Brain microvascular endothelial cell (primary cell): ENCODE measurements around the gene PHF21A.

Experiments
- DNase-seq: peaks from one replicate; pipeline ENCODE4 v3.0.0-alpha.2; 2020
- H3K27ac ChIP-seq: fragments of 250-450 bp; sonication (Bioruptor Pico); 2 replicates; pipeline ENCODE4 v1.5.1; 2020; ENCODE audit warnings: mild to moderate bottlenecking, moderate library complexity
- H3K27me3 ChIP-seq: fragments of 250-450 bp; sonication (Bioruptor Pico); replicated peaks from 2 replicates; pipeline ENCODE4 v1.5.1; 2020; ENCODE audit warnings: mild to moderate bottlenecking
- H3K36me3 ChIP-seq: fragments of 250-450 bp; sonication (Bioruptor Pico); replicated peaks from 2 replicates; pipeline ENCODE4 v1.5.1; 2020; ENCODE audit warnings: mild to moderate bottlenecking
- H3K4me3 ChIP-seq: 2 replicates; pipeline ENCODE4 v1.5.1; 2011; ENCODE audit warnings: low read depth, mild to moderate bottlenecking, control low read depth, low read length, moderate library complexity
- CTCF ChIP-seq: IDR thresholded peaks from 2 replicates; pipeline ENCODE4 v1.5.1; 2011; ENCODE audit warnings: low read depth, mild to moderate bottlenecking, moderate library complexity, low read length, control low read depth, inconsistent platforms; ENCODE audit errors: missing control alignments
- in situ Hi-C: cut with HindIII; loops from 2 replicates; pipeline ENCODE4 v1.10.0; 2017; ENCODE audit warnings: low sequenced_read_pairs, low pct_ligation_motif_present

Gene PHF21A

GRCh38 chr11:45924927-45925326 is 196.3 kb downstream of the PHF21A start:
- DNase-seq, result no peak
- Histone ChIP-seq H3K27me3 (peaks cover 32% of the 10 kb centered on the region), H3K36me3 (no peaks in the 10 kb centered on the region), H3K27ac (no peak overlapping the region), H3K4me3 (no peak overlapping the region)
- TF ChIP-seq CTCF, result no peak
- in situ Hi-C loops, result no loop called here

- no peak overlapping the region for H3K27ac ChIP-seq
These were observed 197.0 kb downstream of the PHF21A start for GRCh38 chr11:45924036-45924915.

GRCh38 chr11:45922425-45923082 is 198.7 kb downstream of the PHF21A start, which contains the start of gene LARGE2:
LARGE2 (plus strand) TSS chr11:45922656; CDS start chr11:45922883, 227 bp downstream.
- Histone ChIP-seq H3K4me3 (no peak within 1 kb of the TSS), H3K27ac (no peak within 1 kb of the TSS), H3K27me3 (peaks cover 32% of the 10 kb centered on the region), H3K36me3 (no peaks in the 10 kb centered on the region)
- TF ChIP-seq CTCF, result no peak
- DNase-seq, result no peak
- in situ Hi-C loops, result no loop called here

More at GRCh38 chr11:45924036-45924915, 197.0 kb downstream of the PHF21A start:
- no peak for DNase-seq
- in situ Hi-C loops, result no loop called here
- Histone ChIP-seq H3K27me3 (peaks cover 32% of the 10 kb centered on the region), H3K36me3 (no peaks in the 10 kb centered on the region), H3K4me3 (no peak overlapping the region)
- TF ChIP-seq CTCF, result no peak

- no peaks in the 10 kb centered on the region for H3K36me3 ChIP-seq
- peaks cover 32% of the 10 kb centered on the region for H3K27me3 ChIP-seq
- H3K4me3 ChIP-seq, result no peak overlapping the region
- H3K27ac ChIP-seq, result no peak overlapping the region
- TF ChIP-seq CTCF, result no peak
- no peak for DNase-seq
- in situ Hi-C loops, result no loop called here
These were observed 199.5 kb downstream of the PHF21A start for GRCh38 chr11:45921561-45922424.

GRCh38 chr11:45920531-45921477 is 200.4 kb downstream of the PHF21A start:
- in situ Hi-C loops, result no loop called here
- H3K27me3 ChIP-seq, result peaks cover 32% of the 10 kb centered on the region
- H3K4me3 ChIP-seq, result no peak overlapping the region
- H3K27ac ChIP-seq, result no peak overlapping the region
- no peak for TF ChIP-seq CTCF
- no peaks in the 10 kb centered on the region for H3K36me3 ChIP-seq
- no peak for DNase-seq
